Esophagus squamous epithelium (tissue), 4 donors: ENCODE results near the gene IL18R1.

Experiments used
- POLR2A ChIP-seq, 4 donors: fragments of 450-650 bp; IDR thresholded peaks; one replicate each; pipeline ENCODE4 v1.6.1; 2017; ENCODE audit warnings: antibody characterized with exemption in 4 of 4, mild to moderate bottlenecking in 4 of 4, moderate library complexity in 3 of 4
- TF ChIP-seq, protein P1 (sequence below), 6 experiments: fragments of 450-650 bp in 4 of 6; fragments of 200-600 bp in 2 of 6; sonication (generic) in 2 of 6; IDR thresholded peaks; one replicate each; pipeline ENCODE4 v1.5.1; 2016 to 2019; ENCODE audit warnings: antibody characterized with exemption in 6 of 6, mild to moderate bottlenecking in 4 of 6, moderate library complexity in 4 of 6

GRCh38 chr2:102410952-102411351 lies 55.4 kb downstream of the IL18R1 start:
- TF ChIP-seq, protein P1, sequence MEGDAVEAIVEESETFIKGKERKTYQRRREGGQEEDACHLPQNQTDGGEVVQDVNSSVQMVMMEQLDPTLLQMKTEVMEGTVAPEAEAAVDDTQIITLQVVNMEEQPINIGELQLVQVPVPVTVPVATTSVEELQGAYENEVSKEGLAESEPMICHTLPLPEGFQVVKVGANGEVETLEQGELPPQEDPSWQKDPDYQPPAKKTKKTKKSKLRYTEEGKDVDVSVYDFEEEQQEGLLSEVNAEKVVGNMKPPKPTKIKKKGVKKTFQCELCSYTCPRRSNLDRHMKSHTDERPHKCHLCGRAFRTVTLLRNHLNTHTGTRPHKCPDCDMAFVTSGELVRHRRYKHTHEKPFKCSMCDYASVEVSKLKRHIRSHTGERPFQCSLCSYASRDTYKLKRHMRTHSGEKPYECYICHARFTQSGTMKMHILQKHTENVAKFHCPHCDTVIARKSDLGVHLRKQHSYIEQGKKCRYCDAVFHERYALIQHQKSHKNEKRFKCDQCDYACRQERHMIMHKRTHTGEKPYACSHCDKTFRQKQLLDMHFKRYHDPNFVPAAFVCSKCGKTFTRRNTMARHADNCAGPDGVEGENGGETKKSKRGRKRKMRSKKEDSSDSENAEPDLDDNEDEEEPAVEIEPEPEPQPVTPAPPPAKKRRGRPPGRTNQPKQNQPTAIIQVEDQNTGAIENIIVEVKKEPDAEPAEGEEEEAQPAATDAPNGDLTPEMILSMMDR (IDR thresholded peaks at IDR 0.05): no peak
- TF ChIP-seq POLR2A (IDR thresholded peaks at IDR 0.05): no peak
